Testis (tissue), 2 donors: ENCODE results near the gene RBM20.

Experiments
- POLR2A ChIP-seq: fragments of 450-650 bp; IDR thresholded peaks from one replicate; pipeline ENCODE4 v1.6.1; 2017; ENCODE audit warnings: antibody characterized with exemption, mild to moderate bottlenecking, moderate library complexity
- TF ChIP-seq, protein P1 (sequence below), 3 experiments: fragments of 450-650 bp in 2 of 3; fragments of 200-600 bp in 1 of 3; sonication (generic) in 1 of 3; IDR thresholded peaks; one replicate each; pipeline ENCODE4 v1.5.1; 2016 to 2019; ENCODE audit warnings: antibody characterized with exemption in 3 of 3, mild to moderate bottlenecking in 2 of 3, moderate library complexity in 1 of 3

DNA sequence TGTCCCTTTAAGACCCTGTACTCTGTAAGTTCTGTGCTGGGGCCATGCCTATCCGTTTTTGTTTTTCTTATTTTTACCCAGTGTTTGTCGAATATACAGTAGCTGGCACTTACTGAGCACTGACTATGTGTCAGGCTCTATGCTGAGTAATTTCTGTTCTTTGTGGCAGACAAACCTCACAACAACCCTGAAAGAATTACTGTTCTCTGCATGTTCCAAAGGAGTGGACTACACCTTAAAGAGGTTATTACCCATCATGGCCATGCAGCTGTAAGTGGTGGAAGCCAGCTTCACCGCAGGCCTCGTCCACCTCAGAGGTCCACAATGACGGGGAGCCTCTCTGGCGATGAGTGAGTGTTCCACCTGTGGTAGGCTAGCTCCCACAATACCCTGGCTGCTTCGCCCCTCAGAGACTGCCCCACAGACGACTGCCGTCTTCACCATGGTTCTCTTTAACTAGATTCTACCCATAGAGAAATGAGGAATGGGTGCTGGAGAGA is 30.1 kb upstream of the RBM20 start:
- TF ChIP-seq, protein P1, sequence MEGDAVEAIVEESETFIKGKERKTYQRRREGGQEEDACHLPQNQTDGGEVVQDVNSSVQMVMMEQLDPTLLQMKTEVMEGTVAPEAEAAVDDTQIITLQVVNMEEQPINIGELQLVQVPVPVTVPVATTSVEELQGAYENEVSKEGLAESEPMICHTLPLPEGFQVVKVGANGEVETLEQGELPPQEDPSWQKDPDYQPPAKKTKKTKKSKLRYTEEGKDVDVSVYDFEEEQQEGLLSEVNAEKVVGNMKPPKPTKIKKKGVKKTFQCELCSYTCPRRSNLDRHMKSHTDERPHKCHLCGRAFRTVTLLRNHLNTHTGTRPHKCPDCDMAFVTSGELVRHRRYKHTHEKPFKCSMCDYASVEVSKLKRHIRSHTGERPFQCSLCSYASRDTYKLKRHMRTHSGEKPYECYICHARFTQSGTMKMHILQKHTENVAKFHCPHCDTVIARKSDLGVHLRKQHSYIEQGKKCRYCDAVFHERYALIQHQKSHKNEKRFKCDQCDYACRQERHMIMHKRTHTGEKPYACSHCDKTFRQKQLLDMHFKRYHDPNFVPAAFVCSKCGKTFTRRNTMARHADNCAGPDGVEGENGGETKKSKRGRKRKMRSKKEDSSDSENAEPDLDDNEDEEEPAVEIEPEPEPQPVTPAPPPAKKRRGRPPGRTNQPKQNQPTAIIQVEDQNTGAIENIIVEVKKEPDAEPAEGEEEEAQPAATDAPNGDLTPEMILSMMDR (IDR thresholded peaks at IDR 0.05) = no peak
- TF ChIP-seq POLR2A = no peak
